ENCODE measurements around the gene ARNT2.

The ARNT2 gene

GRCh38 chr15:80558631-80559319 is 154.6 kb downstream of the ARNT2 start:
- no peak for DNase-seq

DNA sequence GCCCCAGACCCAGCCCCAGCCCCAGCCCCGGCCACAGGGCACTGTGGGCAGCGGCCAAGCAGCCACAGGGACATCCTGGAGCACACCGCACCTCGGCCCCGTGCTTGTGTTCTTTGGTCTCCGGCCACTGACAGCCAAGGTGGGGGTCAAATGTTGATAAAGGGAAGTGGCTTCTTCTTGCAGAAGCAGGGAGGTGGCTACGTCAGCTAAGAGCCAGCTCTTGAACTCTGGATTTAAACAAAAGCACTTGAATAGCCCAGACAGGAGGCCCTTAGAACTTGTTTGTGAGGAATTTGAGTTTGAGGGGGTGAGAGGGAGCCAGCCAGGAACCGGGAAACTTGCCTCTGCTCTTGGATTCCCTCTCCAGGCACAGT is 155.1 kb downstream of the ARNT2 start:
- DNase-seq: no peak

DNA sequence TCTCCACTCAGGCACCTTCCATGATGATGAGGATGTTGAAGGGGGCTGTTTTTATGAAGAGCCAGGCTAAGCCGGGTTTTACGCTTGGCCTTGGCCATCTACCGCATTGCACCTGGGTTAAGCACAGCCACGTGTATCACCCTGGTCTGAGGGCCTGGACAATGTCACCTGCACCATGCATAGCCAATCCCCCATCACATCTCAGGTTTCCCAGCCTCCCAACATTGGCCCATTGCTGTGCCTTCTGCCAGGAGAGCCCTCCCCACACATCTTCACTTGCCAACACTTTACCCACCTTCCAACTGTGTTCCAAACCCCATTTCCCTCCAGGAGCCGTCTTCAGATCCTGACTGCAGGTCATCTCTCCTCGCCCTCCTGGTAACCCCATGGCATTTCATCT is 155.6 kb downstream of the ARNT2 start:
- no peak for DNase-seq

- DNase-seq: no peak
Observed at GRCh38 chr15:80560601-80561400, 156.6 kb downstream of the ARNT2 start.

DNA sequence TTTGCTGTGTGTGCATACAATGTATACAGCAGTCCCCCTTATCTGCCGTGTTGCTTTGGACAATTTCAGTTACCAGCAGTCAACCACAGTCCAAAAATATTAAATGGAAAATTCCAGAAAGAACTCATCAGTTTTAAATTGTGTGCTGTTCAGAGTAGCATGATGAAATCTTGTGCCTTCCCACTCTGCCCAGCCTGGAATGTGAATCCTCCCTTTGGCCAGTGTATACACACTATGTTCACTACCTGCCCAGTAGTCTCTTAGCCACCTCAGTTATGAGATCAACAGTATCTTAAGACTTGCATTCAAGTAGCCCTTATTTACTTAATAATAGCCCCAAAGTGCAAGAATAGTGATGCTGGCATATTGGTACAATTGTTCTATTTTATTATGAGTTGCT is 157.3 kb downstream of the ARNT2 start:
- no peak for DNase-seq

DNA sequence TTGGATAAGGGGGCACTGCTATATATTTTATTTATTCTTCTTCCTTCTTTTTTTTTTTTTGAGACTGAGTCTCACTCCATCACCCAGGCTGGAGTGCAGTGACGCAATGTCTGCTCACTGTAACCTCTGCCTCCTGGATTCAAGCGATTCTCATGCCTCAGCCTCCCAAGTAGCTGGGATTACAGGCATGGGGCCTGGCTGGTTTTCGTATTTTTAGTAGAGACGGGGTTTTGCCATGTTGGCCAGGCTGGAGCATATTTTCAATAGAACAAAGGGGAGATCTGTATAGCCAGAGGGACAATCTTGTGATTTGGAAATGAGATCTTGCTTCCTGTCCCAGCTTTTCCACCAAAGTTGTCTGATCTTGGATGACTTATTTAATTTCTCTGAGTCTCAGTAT is 157.9 kb downstream of the ARNT2 start:
- DNase-seq: no peak

- no peak for DNase-seq
Observed at GRCh38 chr15:80562846-80563245, 158.7 kb downstream of the ARNT2 start.

- DNase-seq: no peak
Observed at GRCh38 chr15:80563372-80563997, 159.3 kb downstream of the ARNT2 start.

GRCh38 chr15:80564056-80564455 is 159.9 kb downstream of the ARNT2 start:
- no peak for DNase-seq

DNA sequence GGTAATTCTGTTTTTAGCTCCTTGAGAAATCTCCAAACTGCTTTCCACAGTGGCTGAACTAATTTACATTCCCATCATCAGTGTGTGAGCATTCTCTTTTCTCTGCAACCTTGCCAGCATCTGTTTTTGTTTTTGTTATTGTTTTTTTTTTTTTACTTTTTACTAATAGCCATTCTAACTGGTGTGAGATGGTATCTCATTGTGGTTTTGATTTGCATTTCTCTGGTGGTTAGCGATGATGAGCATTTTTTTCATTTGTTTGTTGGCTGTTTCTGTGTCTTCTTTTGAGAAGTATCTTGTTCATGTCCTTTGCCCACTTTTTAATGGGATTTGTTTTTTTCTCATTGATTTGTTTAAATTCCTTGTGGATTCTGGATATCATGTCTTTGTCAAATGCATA is 161.2 kb downstream of the ARNT2 start:
- DNase-seq: no peak

DNA sequence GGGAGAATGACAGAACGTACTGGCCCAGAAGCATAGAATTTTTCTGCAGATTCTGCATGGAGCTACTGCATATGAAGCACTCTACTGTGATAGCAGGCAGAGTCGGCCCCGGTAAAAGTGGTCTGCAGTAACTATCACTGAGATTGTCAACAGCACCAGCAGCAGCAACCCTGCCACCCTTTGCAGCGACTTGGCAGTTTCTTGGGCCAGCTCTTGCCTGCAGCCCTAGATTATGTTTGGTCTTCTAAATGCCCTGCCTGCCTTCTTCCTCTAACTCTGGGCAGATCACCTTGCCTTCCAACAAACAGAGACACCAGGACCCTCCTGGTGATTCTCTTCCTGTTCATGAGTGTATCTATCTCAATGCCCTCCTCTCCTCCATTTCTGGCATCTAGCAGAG is 161.8 kb downstream of the ARNT2 start:
- no peak for DNase-seq

GRCh38 chr15:80567721-80568157 is 163.6 kb downstream of the ARNT2 start:
- DNase-seq: peak in 1 of 5 donors; percentile 13

DNA sequence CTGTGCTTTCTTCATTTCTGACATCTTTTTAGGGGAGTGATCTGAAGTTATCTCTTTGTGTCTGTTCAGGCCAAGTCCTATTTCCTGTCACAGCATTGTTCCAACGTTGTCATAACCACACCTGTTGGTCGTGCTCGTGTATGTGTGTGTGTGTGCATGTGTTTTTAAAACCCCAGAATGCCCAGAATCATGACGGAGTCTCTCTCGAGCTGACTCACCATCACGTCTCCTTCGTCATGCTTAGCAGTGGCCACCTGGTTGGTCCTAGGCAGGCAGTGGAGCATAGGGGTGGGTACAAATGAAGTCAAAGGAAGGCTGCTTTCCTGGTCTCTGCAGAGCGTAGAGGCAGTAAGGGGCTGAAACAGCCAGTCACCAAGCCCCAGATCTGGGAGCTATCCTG is 164.1 kb downstream of the ARNT2 start:
- peak in 1 of 5 donors; percentile 19 for DNase-seq

- DNase-seq: no peak
Observed at GRCh38 chr15:80568876-80569605, 164.9 kb downstream of the ARNT2 start.

DNA sequence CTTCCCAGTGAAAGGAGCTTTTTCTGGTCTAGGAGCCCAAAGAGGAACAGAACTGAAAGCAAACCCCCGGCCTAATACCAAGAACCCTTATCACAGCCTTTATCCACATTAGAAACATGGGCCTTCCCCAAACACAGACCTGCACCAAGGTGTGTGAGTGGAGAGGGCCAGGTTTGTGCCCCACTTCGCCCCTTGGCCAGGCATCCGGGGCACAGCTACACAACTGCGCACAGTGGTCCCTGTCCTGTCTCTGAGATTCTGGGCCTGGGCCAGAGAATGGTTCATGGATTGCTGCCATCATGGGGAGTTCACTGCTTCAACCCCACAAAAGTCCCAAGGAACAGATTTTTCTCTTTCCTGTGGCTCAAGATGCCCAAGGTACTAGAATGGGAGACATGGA is 165.5 kb downstream of the ARNT2 start:
- no peak for DNase-seq

- DNase-seq: no peak
Observed at GRCh38 chr15:80570553-80570952, 166.4 kb downstream of the ARNT2 start.

- DNase-seq: no peak
Observed at GRCh38 chr15:80572337-80572736, 168.2 kb downstream of the ARNT2 start.

GRCh38 chr15:80573606-80574005 is 169.4 kb downstream of the ARNT2 start:
- no peak for DNase-seq

DNA sequence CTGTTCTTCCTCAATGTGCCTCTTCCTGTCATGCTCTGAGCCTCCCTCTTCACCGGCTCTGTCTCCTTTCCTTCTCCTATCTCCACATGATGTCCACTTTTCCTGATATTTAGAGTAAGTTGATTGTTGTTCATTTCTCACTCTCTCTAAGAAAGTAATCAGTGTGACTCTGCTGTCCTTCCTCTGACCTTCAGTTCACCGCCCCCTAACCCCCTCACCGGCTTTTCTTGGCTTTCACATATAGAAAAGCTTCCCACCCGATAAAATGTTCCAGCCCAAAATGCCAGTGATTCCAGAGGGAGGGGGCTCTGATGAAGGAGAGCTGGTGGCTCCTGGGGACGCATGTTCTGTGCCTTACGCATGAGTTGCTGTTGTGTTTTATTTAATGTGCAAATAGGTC is 170.4 kb downstream of the ARNT2 start:
- no peak for DNase-seq

DNA sequence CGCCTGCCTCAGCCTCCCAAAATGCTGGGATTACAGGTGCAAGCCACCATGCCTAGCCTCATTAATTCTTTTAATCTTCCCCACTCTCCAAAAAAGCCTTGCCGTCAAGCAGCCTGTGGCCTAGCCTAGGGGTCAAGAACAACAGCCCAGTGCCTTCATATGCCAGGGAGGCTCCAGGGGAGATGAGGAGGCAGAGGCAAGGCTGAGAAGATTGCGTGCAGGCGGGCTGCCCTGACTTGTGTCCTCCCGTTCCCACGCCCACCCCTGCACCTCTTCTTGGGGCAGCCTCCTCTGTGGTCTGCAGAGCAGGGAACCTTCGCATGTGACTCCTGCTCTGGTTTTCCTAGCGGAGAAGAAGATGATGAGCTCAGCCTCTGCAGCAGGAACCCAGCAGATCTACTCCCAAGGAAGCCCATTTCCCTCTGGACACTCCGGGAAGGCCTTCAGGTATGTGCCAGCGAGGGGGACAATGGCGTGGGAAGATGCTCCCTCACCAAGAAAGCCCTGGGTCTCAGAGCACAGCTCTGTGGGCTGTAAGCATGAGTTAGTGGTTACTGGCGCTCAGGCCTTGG is 172.4 kb downstream of the ARNT2 start:
- no peak for DNase-seq

- DNase-seq: no peak
Observed at GRCh38 chr15:80577552-80578205, 173.5 kb downstream of the ARNT2 start.

- DNase-seq: no peak
Observed at GRCh38 chr15:80578206-80578595, 174.0 kb downstream of the ARNT2 start.

Data from T-helper 1 cell (primary cell).